Measurements from ENCODE around the gene TIMM10. TPM values are rescaled to one million over a fixed set of nuclear protein-coding genes. Genes with fewer than 3 reads are reported as not detected.

The TIMM10 gene, protein sequence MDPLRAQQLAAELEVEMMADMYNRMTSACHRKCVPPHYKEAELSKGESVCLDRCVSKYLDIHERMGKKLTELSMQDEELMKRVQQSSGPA
- 233 and 313 TPM in 2 replicates for total RNA-seq (2014; rRNA removed)
- Bru-seq, nascent RNA: percentile 94 among the genes with signal in this experiment
- BruChase-seq, experiment 1, labeled RNA remaining after a 6-hour chase: percentile 95 among the genes with signal in this experiment
- percentile 88 among the genes with signal in this experiment for BruChase-seq, experiment 2, labeled RNA remaining after a 2-hour chase
- long read RNA-seq, transcript TIMM10-202 (3 exons, 530 nt): minor isoform, 8 of 70 reads
- long read RNA-seq, transcript TIMM10-201 (3 exons, 680 nt): major isoform, 51 of 70 reads
- long read RNA-seq, partial matches to known transcripts: 0 of 70 reads
- long read RNA-seq, other reads (novel, unspliced or antisense): 11 of 70 reads

- Histone ChIP-seq H3K9me3 (ENCODE audit: low read length) (no peaks in the 10 kb centered on the region), H4K20me1 (ENCODE audit: low read length) (no peaks in the 10 kb centered on the region), H3K9me2 (replicated peaks; ENCODE audit: low read length) (no peaks in the 10 kb centered on the region), H2AFZ (ENCODE audit: low read length) (peak within 1 kb of the TSS; percentile 94), H3K27me3 (ENCODE audit: low read length) (no peaks in the 10 kb centered on the region), H3K4me3 (ENCODE audit: low read length) (peak within 1 kb of the TSS; percentile 83), H3F3A (ENCODE audit: low read length, unreplicated experiment) (no peaks in the 10 kb centered on the region), H3K36me3 (ENCODE audit: low read depth, low read length) (peaks cover 4% of the 10 kb centered on the region; the same call in 1 of the 2 replicates), H3K4me2 (ENCODE audit: low read length) (peak within 1 kb of the TSS; percentile 96), H3K79me2 (ENCODE audit: low read length) (peaks cover 25% of the 10 kb centered on the region), H3K9ac (ENCODE audit: low read length) (peak within 1 kb of the TSS; percentile 90), H3K4me1 (ENCODE audit: insufficient read depth, low read length) (peaks cover 11% of the 10 kb centered on the region; the same call in 1 of the 2 replicates), H3K27ac (ENCODE audit: low read length) (peak within 1 kb of the TSS; percentile 14; the same call in 1 of the 2 replicates)
- BruUV-seq (replicated peaks): TSS peak; percentile 86
- ChIA-PET POLR2A (ENCODE audit: unreplicated experiment) (interaction anchor here (0.6 kb wide), 1 partner anchor 210 kb away, joined by 4 read pairs; no protein-coding TSS in a partner anchor), CTCF (interaction anchor here (1.1 to 1.3 kb wide), 2 partner anchors 114 to 185 kb away, joined by 4 to 5 read pairs; no protein-coding TSS in a partner anchor)
- ATAC-seq: peak; percentile 95
- TF ChIP-seq EZH2 (IDR thresholded peaks at IDR 0.05; ENCODE audit: low read length, unreplicated experiment): no peak
- intact Hi-C loops (cut with micrococcal nuclease): loop anchor here (1.0 kb wide), 4 partner anchors 37 to 181 kb away; partner anchors contain the start of genes MED19 and TMX2
- DNase-seq: peak; percentile 100
Observed at GRCh38 chr11:57530596-57531507, at the start of gene TIMM10. TIMM10 (minus strand) TSS chr11:57530754; CDS start chr11:57530189, 565 bp downstream.

DNA sequence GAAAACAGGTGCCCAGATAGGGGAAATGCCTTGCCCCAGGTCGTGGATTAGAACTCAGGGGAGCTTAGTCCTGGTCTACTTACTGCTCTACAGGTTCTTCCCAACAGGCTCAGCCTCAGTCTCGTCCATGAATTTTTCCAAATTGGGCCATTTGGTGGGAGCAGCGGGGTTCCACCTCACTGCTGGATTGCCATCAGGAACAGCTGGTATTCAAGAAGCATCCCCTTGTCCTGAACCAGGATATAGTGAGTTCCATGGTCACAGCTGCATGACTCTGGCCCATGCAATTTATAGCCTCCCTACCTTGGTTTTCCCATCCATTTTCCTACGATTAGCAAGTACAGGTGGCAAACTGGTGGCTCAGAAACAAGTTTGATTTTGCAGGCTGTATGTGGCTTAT lies 43.5 kb upstream of the TIMM10 start:
- intact Hi-C loops (cut with micrococcal nuclease): no loop called here
- DNase-seq: no peak
- no peak for ATAC-seq

GRCh38 chr11:57571606-57572005 lies 41.1 kb upstream of the TIMM10 start:
- Histone ChIP-seq H3K9ac (ENCODE audit: low read length) (no peak overlapping the region), H3K9me2 (replicated peaks; ENCODE audit: low read length) (no peaks in the 10 kb centered on the region), H3F3A (ENCODE audit: low read length, unreplicated experiment) (no peaks in the 10 kb centered on the region), H3K4me1 (ENCODE audit: insufficient read depth, low read length) (peaks cover 12% of the 10 kb centered on the region), H3K36me3 (ENCODE audit: low read depth, low read length) (no peaks in the 10 kb centered on the region), H4K20me1 (ENCODE audit: low read length) (no peaks in the 10 kb centered on the region), H3K4me2 (ENCODE audit: low read length) (no peak overlapping the region), H2AFZ (ENCODE audit: low read length) (no peak overlapping the region), H3K4me3 (ENCODE audit: low read length) (no peak overlapping the region), H3K27ac (ENCODE audit: low read length) (no peak overlapping the region), H3K9me3 (ENCODE audit: low read length) (no peaks in the 10 kb centered on the region), H3K27me3 (ENCODE audit: low read length) (peaks cover 2% of the 10 kb centered on the region; the same call in 1 of the 2 replicates), H3K79me2 (ENCODE audit: low read length) (no peaks in the 10 kb centered on the region)
- POLR2A ChIA-PET (ENCODE audit: unreplicated experiment): no interaction called here
- CTCF ChIA-PET: no interaction called here
- intact Hi-C loops (cut with micrococcal nuclease): no loop called here
- ATAC-seq (no peak), DNase-seq (no peak)
- TF ChIP-seq EZH2 (IDR thresholded peaks at IDR 0.05; ENCODE audit: low read length, unreplicated experiment) (no peak), EZH2phosphoT487 (IDR thresholded peaks at IDR 0.05; ENCODE audit: borderline replicate concordance, low read length) (no peak)
- TF ChIP-seq, protein P1, sequence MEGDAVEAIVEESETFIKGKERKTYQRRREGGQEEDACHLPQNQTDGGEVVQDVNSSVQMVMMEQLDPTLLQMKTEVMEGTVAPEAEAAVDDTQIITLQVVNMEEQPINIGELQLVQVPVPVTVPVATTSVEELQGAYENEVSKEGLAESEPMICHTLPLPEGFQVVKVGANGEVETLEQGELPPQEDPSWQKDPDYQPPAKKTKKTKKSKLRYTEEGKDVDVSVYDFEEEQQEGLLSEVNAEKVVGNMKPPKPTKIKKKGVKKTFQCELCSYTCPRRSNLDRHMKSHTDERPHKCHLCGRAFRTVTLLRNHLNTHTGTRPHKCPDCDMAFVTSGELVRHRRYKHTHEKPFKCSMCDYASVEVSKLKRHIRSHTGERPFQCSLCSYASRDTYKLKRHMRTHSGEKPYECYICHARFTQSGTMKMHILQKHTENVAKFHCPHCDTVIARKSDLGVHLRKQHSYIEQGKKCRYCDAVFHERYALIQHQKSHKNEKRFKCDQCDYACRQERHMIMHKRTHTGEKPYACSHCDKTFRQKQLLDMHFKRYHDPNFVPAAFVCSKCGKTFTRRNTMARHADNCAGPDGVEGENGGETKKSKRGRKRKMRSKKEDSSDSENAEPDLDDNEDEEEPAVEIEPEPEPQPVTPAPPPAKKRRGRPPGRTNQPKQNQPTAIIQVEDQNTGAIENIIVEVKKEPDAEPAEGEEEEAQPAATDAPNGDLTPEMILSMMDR (conservative IDR thresholded peaks at IDR 0.05; ENCODE audit: low read depth, low read length): no peak
- no TSS peak for BruUV-seq (replicated peaks)

More for the DNA sequence above, 43.5 kb upstream of the TIMM10 start:
- Histone ChIP-seq H4K20me1 (ENCODE audit: low read length) (no peaks in the 10 kb centered on the region), H3K9me3 (ENCODE audit: low read length) (no peaks in the 10 kb centered on the region), H3K79me2 (ENCODE audit: low read length) (no peaks in the 10 kb centered on the region), H3K27ac (ENCODE audit: low read length) (no peak overlapping the region), H3F3A (ENCODE audit: low read length, unreplicated experiment) (no peaks in the 10 kb centered on the region), H3K4me3 (ENCODE audit: low read length) (no peak overlapping the region), H2AFZ (ENCODE audit: low read length) (no peak overlapping the region), H3K9ac (ENCODE audit: low read length) (no peak overlapping the region), H3K36me3 (ENCODE audit: low read depth, low read length) (no peaks in the 10 kb centered on the region), H3K9me2 (replicated peaks; ENCODE audit: low read length) (no peaks in the 10 kb centered on the region), H3K27me3 (ENCODE audit: low read length) (peaks cover 11% of the 10 kb centered on the region; the same call in 1 of the 2 replicates), H3K4me2 (ENCODE audit: low read length) (no peak overlapping the region), H3K4me1 (ENCODE audit: insufficient read depth, low read length) (peaks cover 6% of the 10 kb centered on the region)
- no peak for TF ChIP-seq EZH2 (IDR thresholded peaks at IDR 0.05; ENCODE audit: low read length, unreplicated experiment)
- no peak for TF ChIP-seq EZH2phosphoT487 (IDR thresholded peaks at IDR 0.05; ENCODE audit: borderline replicate concordance, low read length)
- TF ChIP-seq, protein P1 (conservative IDR thresholded peaks at IDR 0.05; ENCODE audit: low read depth, low read length): no peak
- no TSS peak for BruUV-seq (replicated peaks)
- ChIA-PET POLR2A (ENCODE audit: unreplicated experiment) (no interaction called here), CTCF (no interaction called here)

Data from PC-3 (cell line).